IMR-90 (cell line): ENCODE data around the gene HYAL4. TPM values are rescaled to one million over a fixed set of nuclear protein-coding genes. Genes with fewer than 3 reads are reported as not detected.

Experiments
- ATAC-seq: fragments of 200-7000 bp; cut with Tn5 transposase; 2 replicates; pipeline ENCODE4 v1.9.1; 2020; ENCODE audit warnings: low read depth, mild to moderate bottlenecking, moderate library complexity
- BruUV-seq: library from RNA; stranded (reverse); fragments of 400-500 nt; replicated peaks from 2 replicates; lab custom pipeline; 2021; lab: Mats Ljungman, UMichigan
- CTCF ChIA-PET: fragments of 300-600 bp; formaldehyde crosslinking; extraction: SDS; loops from one replicate; lab custom pipeline; 2021; ENCODE audit warnings: antibody characterized with exemption; lab: Yijun Ruan, JAX
- POLR2A ChIA-PET: fragments of 300-600 bp; sonication (Branson Sonifier 250); formaldehyde crosslinking; loops from one replicate; lab custom pipeline; 2022; ENCODE audit warnings: antibody characterized with exemption; ENCODE audit not compliant: unreplicated experiment; lab: Charles Lee
- DNase-seq: peaks from one replicate; pipeline ENCODE4 v3.0.0; 2013
- H2AFZ ChIP-seq: replicated peaks from 2 replicates; pipeline ENCODE3; 2013; ENCODE audit warnings: low read length, mild to moderate bottlenecking; ENCODE audit not compliant: poor library complexity
- H2AK5ac ChIP-seq: 2 replicates; pipeline ENCODE4 v1.6.1; 2013; ENCODE audit warnings: low read depth, low read length, inconsistent platforms
- H2AK9ac ChIP-seq: replicated peaks from 2 replicates; pipeline ENCODE3; 2013; ENCODE audit warnings: mild to moderate bottlenecking, low read depth, low read length, moderate library complexity; ENCODE audit not compliant: poor library complexity
- H2BK120ac ChIP-seq: 2 replicates; pipeline ENCODE4 v1.6.1; 2013; ENCODE audit warnings: low read depth, low read length, inconsistent platforms
- H2BK15ac ChIP-seq: 3 replicates; pipeline ENCODE4 v1.6.1; 2013; ENCODE audit warnings: low read depth, low read length, inconsistent platforms
- H2BK20ac ChIP-seq: 2 replicates; pipeline ENCODE4 v1.6.1; 2013; ENCODE audit warnings: low read depth, mild to moderate bottlenecking, inconsistent platforms, low read length, moderate library complexity
- H2BK5ac ChIP-seq: 2 replicates; pipeline ENCODE4 v1.6.1; 2013; ENCODE audit warnings: mild to moderate bottlenecking, low read depth, low read length, inconsistent platforms; ENCODE audit not compliant: poor library complexity, severe bottlenecking
- H3K14ac ChIP-seq: replicated peaks from 2 replicates; pipeline ENCODE4 v1.6.1; 2013; ENCODE audit warnings: low read depth, low read length, inconsistent platforms
- H3K18ac ChIP-seq: 2 replicates; pipeline ENCODE4 v1.6.1; 2013; ENCODE audit warnings: low read depth, low read length, control low read depth
- H3K23ac ChIP-seq: 2 replicates; pipeline ENCODE4 v1.6.1; 2013; ENCODE audit warnings: low read depth, low read length, inconsistent platforms
- H3K27ac ChIP-seq: 2 replicates; pipeline ENCODE4 v1.5.1; 2013; ENCODE audit warnings: mild to moderate bottlenecking, control low read depth, low read length; ENCODE audit not compliant: insufficient read depth
- H3K27me3 ChIP-seq: 2 replicates; pipeline ENCODE4 v1.6.1; 2013; ENCODE audit warnings: low read length; ENCODE audit not compliant: control insufficient read depth, insufficient read depth
- H3K36me3 ChIP-seq: 2 replicates; pipeline ENCODE4 v1.6.1; 2013; ENCODE audit warnings: low read length, mixed read lengths; ENCODE audit not compliant: control insufficient read depth, insufficient read depth
- H3K4ac ChIP-seq: 2 replicates; pipeline ENCODE4 v1.6.1; 2013; ENCODE audit warnings: low read depth, low read length, inconsistent platforms
- H3K4me1 ChIP-seq: 2 replicates; pipeline ENCODE4 v1.6.1; 2013; ENCODE audit warnings: low read length, mixed read lengths; ENCODE audit not compliant: control insufficient read depth, insufficient read depth
- H3K4me2 ChIP-seq: 2 replicates; pipeline ENCODE4 v1.6.1; 2013; ENCODE audit warnings: low read depth, mild to moderate bottlenecking, control low read depth, low read length, moderate library complexity
- H3K4me3 ChIP-seq: 2 replicates; pipeline ENCODE4 v1.5.1; 2013; ENCODE audit warnings: low read depth, mild to moderate bottlenecking, control low read depth, low read length, moderate library complexity; ENCODE audit not compliant: insufficient read depth
- H3K56ac ChIP-seq: 2 replicates; pipeline ENCODE4 v1.6.1; 2013; ENCODE audit warnings: low read length, inconsistent platforms; ENCODE audit not compliant: insufficient read depth; ENCODE audit errors: extremely low read depth
- H3K79me1 ChIP-seq, 2 experiments: 2 replicates each; pipeline ENCODE4 v1.6.1; 2013; ENCODE audit warnings: low read length in 2 of 2, inconsistent platforms in 1 of 2, low read depth in 1 of 2
- H3K9ac ChIP-seq: 2 replicates; pipeline ENCODE4 v1.6.1; 2013; ENCODE audit warnings: low read depth, low read length, control low read depth
- H3K9me1 ChIP-seq: 2 replicates; pipeline ENCODE4 v1.6.1; 2013; ENCODE audit warnings: low read length, inconsistent platforms; ENCODE audit not compliant: insufficient read depth
- H3K9me3 ChIP-seq: 2 replicates; pipeline ENCODE4 v1.6.1; 2013; ENCODE audit warnings: low read length; ENCODE audit not compliant: control insufficient read depth, insufficient read depth
- H4K20me1 ChIP-seq: 2 replicates; pipeline ENCODE4 v1.6.1; 2013; ENCODE audit warnings: low read length, inconsistent platforms; ENCODE audit not compliant: insufficient read depth
- H4K5ac ChIP-seq: 2 replicates; pipeline ENCODE4 v1.6.1; 2013; ENCODE audit warnings: mild to moderate bottlenecking, low read depth, low read length, control low read depth
- H4K8ac ChIP-seq, 2 experiments: 2 replicates each; pipeline ENCODE4 v1.6.1; 2013; ENCODE audit warnings: low read depth in 2 of 2, low read length in 2 of 2, control low read depth in 1 of 2, inconsistent platforms in 1 of 2
- H4K91ac ChIP-seq: 2 replicates; pipeline ENCODE4 v1.6.1; 2013; ENCODE audit warnings: low read depth, low read length, inconsistent platforms; ENCODE audit not compliant: insufficient read depth
- BHLHE40 ChIP-seq: fragments of 150-350 bp; IDR thresholded peaks from 2 replicates; pipeline ENCODE4 v1.6.1; 2016; ENCODE audit warnings: mild to moderate bottlenecking, low read depth, low read length
- CEBPB ChIP-seq: IDR thresholded peaks from 2 replicates; pipeline ENCODE4 v1.6.1; 2012; ENCODE audit warnings: low read depth, low read length, improper control_type of control experiment
- MAFK ChIP-seq: IDR thresholded peaks from 2 replicates; pipeline ENCODE4 v1.6.1; 2012; ENCODE audit warnings: low read depth, low read length, improper control_type of control experiment
- MXI1 ChIP-seq: IDR thresholded peaks from 2 replicates; pipeline ENCODE4 v1.6.1; 2012; ENCODE audit warnings: low read depth, mild to moderate bottlenecking, low read length, moderate library complexity, borderline replicate concordance
- POLR2A ChIP-seq: IDR thresholded peaks from 2 replicates; pipeline ENCODE4 v1.6.1; 2012; ENCODE audit warnings: mild to moderate bottlenecking, low read depth, low read length
- WGBS, 2 experiments: methylation state at CpG; one replicate each; pipeline versions ENCODE4 v1.1.5 to v1.1.7; 2013; ENCODE audit warnings: missing lambda C conversion rate in 2 of 2; ENCODE audit not compliant: insufficient read length in 1 of 2; ENCODE audit errors: extremely low coverage in 2 of 2; 5-methylcytosine and 5-hydroxymethylcytosine counted together
- dilution Hi-C: fragments of 300-500 bp; cut with HindIII; formaldehyde crosslinking; loops from one replicate; pipeline ENCODE4 v1.14.3; 2018; ENCODE audit warnings: low sequenced_read_pairs; ENCODE audit not compliant: unreplicated experiment
- in situ Hi-C: fragments of 300-500 bp; cut with MboI; formaldehyde crosslinking; loops from 3 replicates; pipeline ENCODE4 v1.14.3; 2019; ENCODE audit warnings: low sequenced_read_pairs, inconsistent platforms, mixed read lengths
- intact Hi-C: fragments of 100-400 bp; cut with micrococcal nuclease; formaldehyde crosslinking; loops from 2 replicates; pipeline ENCODE4 v1.10.0; 2022
- polyA plus RNA-seq, 3 experiments: library from polyadenylated mRNA; depleted of rRNA; stranded (reverse); fragments of >200 nt; gene quantifications; 2 replicates each; pipeline ENCODE4 v1.2.3, GENCODE V29; 2012; ENCODE audit warnings: low replicate concordance in 1 of 3
- total RNA-seq: library from RNA; depleted of rRNA; stranded (reverse); fragments of >200 nt; gene quantifications from 2 replicates; pipeline ENCODE4 v1.2.3, GENCODE V29; 2012
- TF ChIP-seq, protein P1 (sequence below): fragments of 150-350 bp; IDR thresholded peaks from 2 replicates; pipeline ENCODE4 v1.6.1; 2016; ENCODE audit warnings: low read depth, mild to moderate bottlenecking, low read length, moderate library complexity, borderline replicate concordance

The HYAL4 gene
- total and polyA plus RNA-seq, 2 of the 4 experiments (the other 2 are of a cell fraction): not detected

- no peaks in the 10 kb centered on the region for H4K20me1 ChIP-seq
- TF ChIP-seq POLR2A (no peak), MXI1 (no peak), CEBPB (no peak), BHLHE40 (no peak), MAFK (no peak)
- TF ChIP-seq, protein P1, sequence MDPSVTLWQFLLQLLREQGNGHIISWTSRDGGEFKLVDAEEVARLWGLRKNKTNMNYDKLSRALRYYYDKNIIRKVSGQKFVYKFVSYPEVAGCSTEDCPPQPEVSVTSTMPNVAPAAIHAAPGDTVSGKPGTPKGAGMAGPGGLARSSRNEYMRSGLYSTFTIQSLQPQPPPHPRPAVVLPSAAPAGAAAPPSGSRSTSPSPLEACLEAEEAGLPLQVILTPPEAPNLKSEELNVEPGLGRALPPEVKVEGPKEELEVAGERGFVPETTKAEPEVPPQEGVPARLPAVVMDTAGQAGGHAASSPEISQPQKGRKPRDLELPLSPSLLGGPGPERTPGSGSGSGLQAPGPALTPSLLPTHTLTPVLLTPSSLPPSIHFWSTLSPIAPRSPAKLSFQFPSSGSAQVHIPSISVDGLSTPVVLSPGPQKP: no peak
- no peak overlapping the region for H3K56ac ChIP-seq
- H4K5ac ChIP-seq: no peak overlapping the region
- H3K14ac ChIP-seq: no peak overlapping the region
- no CpG with 5 or more reads among the region's 1 CpG for WGBS, 2 experiments
- H2BK15ac ChIP-seq: no peak overlapping the region
- H3K18ac ChIP-seq: no peak overlapping the region
- H3K27me3 ChIP-seq: no peaks in the 10 kb centered on the region
- H3K79me1 ChIP-seq: no peaks in the 10 kb centered on the region
- no peak overlapping the region for H2BK20ac ChIP-seq
- DNase-seq (no peak), ATAC-seq (no peak)
- H2BK120ac ChIP-seq: no peak overlapping the region
- no peaks in the 10 kb centered on the region for H3K9me1 ChIP-seq
- H3K23ac ChIP-seq: no peak overlapping the region
- no peak overlapping the region for H3K4me2 ChIP-seq
- POLR2A ChIA-PET: interaction anchor here (0.6 kb wide), 1 partner anchor 166 kb away, joined by 5 read pairs; no protein-coding TSS in a partner anchor
- no peak overlapping the region for H3K4ac ChIP-seq
- intact Hi-C loops: no loop called here
- CTCF ChIA-PET: no interaction called here
- H4K8ac ChIP-seq: no peak overlapping the region
- dilution Hi-C loops: no loop called here
- no peaks in the 10 kb centered on the region for H3K9me3 ChIP-seq
- no peak overlapping the region for H3K4me3 ChIP-seq
- no peak overlapping the region for H2AK5ac ChIP-seq
- no peak overlapping the region for H2AK9ac ChIP-seq
- in situ Hi-C loops: no loop called here
- H3K36me3 ChIP-seq: no peaks in the 10 kb centered on the region
- no peak overlapping the region for H3K9ac ChIP-seq
- H2BK5ac ChIP-seq: no peak overlapping the region
- no peak overlapping the region for H4K91ac ChIP-seq
- H3K27ac ChIP-seq: no peak overlapping the region
- no peaks in the 10 kb centered on the region for H3K4me1 ChIP-seq
- no peak overlapping the region for H2AFZ ChIP-seq
- no TSS peak for BruUV-seq
Observed at GRCh38 chr7:123901101-123901500, 56.1 kb downstream of the HYAL4 start.
